Endothelial cell (in vitro differentiated cells): ENCODE results near the gene KMT2A. TPM values are rescaled to one million over a fixed set of nuclear protein-coding genes. Genes with fewer than 3 reads are reported as not detected.
A peak's percentile ranks its signal among the peaks of the same experiment; 100 is the strongest.
"Not testable (repeated sequence)": the region's sequence is repeated elsewhere in the genome, so short reads cannot be mapped to it uniquely, and the experiment has no call there.

Experiments
- DNase-seq: peaks from one replicate; pipeline ENCODE4 v3.0.0; 2021; ENCODE audit warnings: low spot score
- H3K27ac Mint-ChIP-seq: one replicate; pipeline ENCODE4 v1.8.0; 2021; ENCODE audit warnings: mixed read lengths, inconsistent platforms; ENCODE audit not compliant: unreplicated experiment
- H3K27me3 Mint-ChIP-seq: one replicate; pipeline ENCODE4 v1.8.0; 2021; ENCODE audit warnings: mild to moderate bottlenecking, moderate library complexity, mixed read lengths, inconsistent platforms; ENCODE audit not compliant: unreplicated experiment
- H3K36me3 Mint-ChIP-seq: one replicate; pipeline ENCODE4 v1.8.0; 2021; ENCODE audit warnings: mild to moderate bottlenecking, low read depth, mixed read lengths, inconsistent platforms; ENCODE audit not compliant: unreplicated experiment
- H3K4me1 Mint-ChIP-seq: one replicate; pipeline ENCODE4 v1.8.0; 2021; ENCODE audit warnings: mild to moderate bottlenecking, mixed read lengths, inconsistent platforms; ENCODE audit not compliant: unreplicated experiment
- H3K4me3 Mint-ChIP-seq: one replicate; pipeline ENCODE4 v1.8.0; 2021; ENCODE audit warnings: mild to moderate bottlenecking, mixed read lengths, inconsistent platforms; ENCODE audit not compliant: unreplicated experiment
- H3K9me3 Mint-ChIP-seq: one replicate; pipeline ENCODE4 v1.8.0; 2021; ENCODE audit warnings: mixed read lengths, inconsistent platforms; ENCODE audit not compliant: unreplicated experiment
- CTCF ChIP-seq: fragments of 200-600 bp; sonication (generic); IDR thresholded peaks from one replicate; pipeline ENCODE4 v1.5.0; 2021; ENCODE audit warnings: antibody characterized with exemption; ENCODE audit not compliant: unreplicated experiment
- total RNA-seq: library from RNA; stranded (reverse); fragmentation: NEBNext Ultra II Directional; extraction: Animal tissue kit (Norgen Biotek cat#: 25700); gene quantifications from one replicate; pipeline ENCODE4 v1.2.1, GENCODE V29; 2021; ENCODE audit not compliant: unreplicated experiment

The KMT2A gene
- total RNA-seq, 1 donor from 2014 or later = 104 TPM

GRCh38 chr11:118401151-118401879, 35.0 kb upstream of the KMT2A start, which contains the start of gene ATP5MG:
Gene ATP5MG, plus strand, starts transcription at chr11:118401606. Its CDS starts 60 bp downstream, at chr11:118401666.
- Mint-ChIP-seq H3K27ac (peak within 1 kb of the TSS; percentile 99), H3K27me3 (peaks cover 10% of the 10 kb centered on the region), H3K36me3 (peaks cover 12% of the 10 kb centered on the region)

GRCh38 chr11:118401880-118402590, 34.3 kb upstream of the KMT2A start:
- Mint-ChIP-seq H3K27ac (peak overlapping the region; percentile 99), H3K4me1 (peaks cover 30% of the 10 kb centered on the region), H3K9me3 (no peaks in the 10 kb centered on the region), H3K36me3 (peaks cover 9% of the 10 kb centered on the region), H3K4me3 (peak overlapping the region; percentile 100), H3K27me3 (peaks cover 10% of the 10 kb centered on the region)
- peak; percentile 8 for TF ChIP-seq CTCF
- no peak for DNase-seq

More at GRCh38 chr11:118401151-118401879, 35.0 kb upstream of the KMT2A start, which contains the start of gene ATP5MG:
- Mint-ChIP-seq H3K4me3 (peak within 1 kb of the TSS; percentile 100), H3K4me1 (peaks cover 30% of the 10 kb centered on the region), H3K9me3 (no peaks in the 10 kb centered on the region)
- DNase-seq = peak; percentile 83
- TF ChIP-seq CTCF = no peak

GRCh38 chr11:118402594-118402993, 33.7 kb upstream of the KMT2A start:
- not testable (repeated sequence) for H3K27me3 Mint-ChIP-seq, DNase-seq, H3K36me3 Mint-ChIP-seq, H3K9me3 Mint-ChIP-seq
- Mint-ChIP-seq H3K4me3 (peak overlapping the region; percentile 100), H3K27ac (peak overlapping the region; percentile 99), H3K4me1 (peaks cover 30% of the 10 kb centered on the region)

GRCh38 chr11:118406599-118407166, 29.6 kb upstream of the KMT2A start:
- no peak overlapping the region for H3K27ac Mint-ChIP-seq
- no peak overlapping the region for H3K4me3 Mint-ChIP-seq
- H3K36me3 Mint-ChIP-seq = peaks cover 13% of the 10 kb centered on the region
- peaks cover 8% of the 10 kb centered on the region for H3K27me3 Mint-ChIP-seq
- no peaks in the 10 kb centered on the region for H3K9me3 Mint-ChIP-seq
- TF ChIP-seq CTCF = no peak
- no peak for DNase-seq
- peaks cover 16% of the 10 kb centered on the region for H3K4me1 Mint-ChIP-seq

- DNase-seq = no peak
- Mint-ChIP-seq H3K9me3 (no peaks in the 10 kb centered on the region), H3K4me3 (no peak overlapping the region), H3K27me3 (peaks cover 2% of the 10 kb centered on the region), H3K27ac (no peak overlapping the region), H3K4me1 (no peaks in the 10 kb centered on the region), H3K36me3 (peaks cover 7% of the 10 kb centered on the region)
- TF ChIP-seq CTCF = no peak
Observed at GRCh38 chr11:118410055-118410745, 26.1 kb upstream of the KMT2A start.
